Measurements from ENCODE around the gene SKIC8.

Gene SKIC8

DNA sequence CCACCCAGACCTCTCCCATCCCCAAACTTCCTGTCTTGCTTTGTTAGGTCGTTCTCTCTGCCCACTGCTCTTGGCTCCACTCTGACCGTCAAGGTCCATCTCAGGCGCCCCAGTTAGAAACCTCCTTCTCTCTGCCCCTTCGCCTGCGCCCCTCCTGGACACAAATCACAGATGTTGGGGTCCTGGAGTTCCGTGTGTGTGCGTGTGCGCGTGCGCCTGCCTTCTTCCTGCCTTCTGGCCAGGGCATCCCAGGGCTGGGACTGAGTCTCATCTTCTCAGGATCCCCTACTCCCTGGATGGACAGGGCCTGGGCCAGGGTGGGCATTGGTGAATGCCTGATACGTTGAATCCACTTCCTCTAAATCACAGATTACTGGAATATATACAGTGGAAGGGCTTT, 65.9 kb downstream of the SKIC8 start:
- TF ChIP-seq, protein P1, sequence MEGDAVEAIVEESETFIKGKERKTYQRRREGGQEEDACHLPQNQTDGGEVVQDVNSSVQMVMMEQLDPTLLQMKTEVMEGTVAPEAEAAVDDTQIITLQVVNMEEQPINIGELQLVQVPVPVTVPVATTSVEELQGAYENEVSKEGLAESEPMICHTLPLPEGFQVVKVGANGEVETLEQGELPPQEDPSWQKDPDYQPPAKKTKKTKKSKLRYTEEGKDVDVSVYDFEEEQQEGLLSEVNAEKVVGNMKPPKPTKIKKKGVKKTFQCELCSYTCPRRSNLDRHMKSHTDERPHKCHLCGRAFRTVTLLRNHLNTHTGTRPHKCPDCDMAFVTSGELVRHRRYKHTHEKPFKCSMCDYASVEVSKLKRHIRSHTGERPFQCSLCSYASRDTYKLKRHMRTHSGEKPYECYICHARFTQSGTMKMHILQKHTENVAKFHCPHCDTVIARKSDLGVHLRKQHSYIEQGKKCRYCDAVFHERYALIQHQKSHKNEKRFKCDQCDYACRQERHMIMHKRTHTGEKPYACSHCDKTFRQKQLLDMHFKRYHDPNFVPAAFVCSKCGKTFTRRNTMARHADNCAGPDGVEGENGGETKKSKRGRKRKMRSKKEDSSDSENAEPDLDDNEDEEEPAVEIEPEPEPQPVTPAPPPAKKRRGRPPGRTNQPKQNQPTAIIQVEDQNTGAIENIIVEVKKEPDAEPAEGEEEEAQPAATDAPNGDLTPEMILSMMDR (IDR thresholded peaks at IDR 0.05; ENCODE audit: low read depth, low read length), result no peak
- no peak for DNase-seq (ENCODE audit: low read depth in 2 of 2)
- H3K4me3 ChIP-seq (replicated peaks in 1 of 2; ENCODE audit: low read depth in 2 of 2, low read length in 2 of 2), result no peak overlapping the region
